A673 (cell line): ENCODE results near the gene RBX1. TPM values are rescaled to one million over a fixed set of nuclear protein-coding genes. Genes with fewer than 3 reads are reported as not detected.

Experiments used
- BruUV-seq: library from RNA; stranded (reverse); fragments of 400-500 nt; replicated peaks from 2 replicates; lab custom pipeline; 2021; lab: Mats Ljungman, UMichigan
- CTCF ChIA-PET: fragments of 300-600 bp; sonication (Branson Sonifier 250); formaldehyde crosslinking; loops from one replicate; lab custom pipeline; 2022; ENCODE audit warnings: antibody characterized with exemption; lab: Charles Lee
- POLR2A ChIA-PET: fragments of 300-600 bp; sonication (Branson Sonifier 250); formaldehyde crosslinking; loops from one replicate; lab custom pipeline; 2022; ENCODE audit warnings: antibody characterized with exemption; ENCODE audit not compliant: low non-redundant PET; lab: Charles Lee
- DNase-seq: peaks from one replicate; pipeline ENCODE4 v3.0.0-alpha.2; 2015; ENCODE audit warnings: low spot score
- H3K27ac ChIP-seq: fragments of 200-600 bp; sonication (generic); 2 replicates; pipeline ENCODE4 v1.5.1; 2016; ENCODE audit warnings: mixed run types, low read depth, mild to moderate bottlenecking, mixed read lengths, antibody characterized with exemption, low read length; ENCODE audit not compliant: poor library complexity, severe bottlenecking
- H3K27me3 ChIP-seq: fragments of 200-600 bp; sonication (generic); replicated peaks from 2 replicates; pipeline ENCODE4 v1.6.1; 2017; ENCODE audit warnings: mixed run types, low read depth, mild to moderate bottlenecking, mixed read lengths, antibody characterized with exemption, low read length; ENCODE audit not compliant: insufficient read depth, poor library complexity
- H3K36me3 ChIP-seq: fragments of 200-600 bp; sonication (generic); 2 replicates; pipeline ENCODE4 v1.6.1; 2016; ENCODE audit warnings: mixed run types, mild to moderate bottlenecking, mixed read lengths, antibody characterized with exemption, low read length; ENCODE audit not compliant: insufficient read depth, poor library complexity, severe bottlenecking
- H3K4me1 ChIP-seq: fragments of 200-600 bp; sonication (generic); 2 replicates; pipeline ENCODE4 v1.6.1; 2017; ENCODE audit warnings: mixed run types, mild to moderate bottlenecking, mixed read lengths, antibody characterized with exemption, low read length; ENCODE audit not compliant: insufficient read depth, poor library complexity, severe bottlenecking
- H3K4me3 ChIP-seq: fragments of 200-600 bp; sonication (generic); 2 replicates; pipeline ENCODE4 v1.5.1; 2016; ENCODE audit warnings: low read depth, mixed run types, mild to moderate bottlenecking, mixed read lengths, low read length; ENCODE audit not compliant: poor library complexity, severe bottlenecking
- H3K9me3 ChIP-seq: fragments of 200-600 bp; sonication (generic); 2 replicates; pipeline ENCODE4 v1.6.1; 2016; ENCODE audit warnings: mixed run types, low read depth, mild to moderate bottlenecking, mixed read lengths, antibody characterized with exemption, low read length; ENCODE audit not compliant: poor library complexity, severe bottlenecking
- EZH2 ChIP-seq: fragments of 200-600 bp; sonication (generic); IDR thresholded peaks from 2 replicates; pipeline ENCODE4 v1.6.1; 2017; ENCODE audit warnings: borderline replicate concordance, low read depth, mild to moderate bottlenecking, mixed read lengths, antibody characterized with exemption, low read length; ENCODE audit not compliant: poor library complexity, severe bottlenecking
- intact Hi-C: fragments of 100-400 bp; cut with micrococcal nuclease; formaldehyde crosslinking; loops from one replicate; pipeline ENCODE4 v1.10.0; 2022; ENCODE audit not compliant: unreplicated experiment
- total RNA-seq: library from RNA; stranded (reverse); gene quantifications from 2 replicates; pipeline ENCODE4 v1.2.3, GENCODE V29; 2021
- TF ChIP-seq, protein P1 (sequence below): fragments of 300-800, 200-600 bp; sonication (generic); conservative IDR thresholded peaks from 2 replicates; pipeline ENCODE4 v1.5.1; 2017; ENCODE audit warnings: low read depth, mild to moderate bottlenecking, antibody characterized with exemption, low read length, moderate library complexity, mixed read lengths

RBX1 gene
- total RNA-seq, 1 experiment from 2014 or later = 82.3 TPM

DNA sequence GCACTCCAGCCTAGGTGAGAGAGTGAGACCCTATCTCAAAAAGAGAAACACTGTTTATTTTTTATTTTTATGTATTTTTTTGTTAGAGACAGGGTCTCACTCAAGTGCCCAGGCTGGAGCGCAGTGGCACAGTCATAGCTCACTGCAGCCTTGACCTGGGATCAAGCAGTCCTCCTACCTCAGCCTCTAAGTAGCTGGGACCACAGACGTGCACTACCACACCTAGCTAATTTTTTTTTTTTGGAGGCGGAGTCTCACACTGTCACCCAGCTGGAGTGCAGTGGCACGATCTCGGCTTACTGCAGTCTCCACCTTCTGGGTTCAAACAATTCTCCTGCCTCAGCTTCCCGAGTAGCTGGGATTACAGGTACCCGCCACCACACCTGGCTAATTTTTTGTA lies 6.4 kb downstream of the RBX1 start:
- peaks cover 39% of the 10 kb centered on the region for H3K36me3 ChIP-seq
- CTCF ChIA-PET = no interaction called here
- no peaks in the 10 kb centered on the region for H3K9me3 ChIP-seq
- POLR2A ChIA-PET = interaction anchor here (0.5 kb wide), 1 partner anchor 22 kb away, joined by 3 read pairs; no protein-coding TSS in a partner anchor
- H3K4me3 ChIP-seq = no peak overlapping the region
- TF ChIP-seq, protein P1, sequence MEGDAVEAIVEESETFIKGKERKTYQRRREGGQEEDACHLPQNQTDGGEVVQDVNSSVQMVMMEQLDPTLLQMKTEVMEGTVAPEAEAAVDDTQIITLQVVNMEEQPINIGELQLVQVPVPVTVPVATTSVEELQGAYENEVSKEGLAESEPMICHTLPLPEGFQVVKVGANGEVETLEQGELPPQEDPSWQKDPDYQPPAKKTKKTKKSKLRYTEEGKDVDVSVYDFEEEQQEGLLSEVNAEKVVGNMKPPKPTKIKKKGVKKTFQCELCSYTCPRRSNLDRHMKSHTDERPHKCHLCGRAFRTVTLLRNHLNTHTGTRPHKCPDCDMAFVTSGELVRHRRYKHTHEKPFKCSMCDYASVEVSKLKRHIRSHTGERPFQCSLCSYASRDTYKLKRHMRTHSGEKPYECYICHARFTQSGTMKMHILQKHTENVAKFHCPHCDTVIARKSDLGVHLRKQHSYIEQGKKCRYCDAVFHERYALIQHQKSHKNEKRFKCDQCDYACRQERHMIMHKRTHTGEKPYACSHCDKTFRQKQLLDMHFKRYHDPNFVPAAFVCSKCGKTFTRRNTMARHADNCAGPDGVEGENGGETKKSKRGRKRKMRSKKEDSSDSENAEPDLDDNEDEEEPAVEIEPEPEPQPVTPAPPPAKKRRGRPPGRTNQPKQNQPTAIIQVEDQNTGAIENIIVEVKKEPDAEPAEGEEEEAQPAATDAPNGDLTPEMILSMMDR = no peak
- TF ChIP-seq EZH2 = no peak
- intact Hi-C loops = no loop called here
- H3K27ac ChIP-seq = no peak overlapping the region
- BruUV-seq = no TSS peak
- no peaks in the 10 kb centered on the region for H3K27me3 ChIP-seq
- no peak for DNase-seq
- peaks cover 13% of the 10 kb centered on the region for H3K4me1 ChIP-seq

- CTCF ChIA-PET = no interaction called here
- H3K36me3 ChIP-seq = peaks cover 42% of the 10 kb centered on the region
Measured at GRCh38 chr22:40958299-40958698, 7.1 kb downstream of the RBX1 start.

GRCh38 chr22:40960145-40960544 lies 9.0 kb downstream of the RBX1 start:
- DNase-seq = no peak
- Histone ChIP-seq H3K36me3 (peaks cover 49% of the 10 kb centered on the region), H3K4me3 (no peak overlapping the region), H3K4me1 (no peaks in the 10 kb centered on the region), H3K9me3 (no peaks in the 10 kb centered on the region), H3K27me3 (no peaks in the 10 kb centered on the region), H3K27ac (no peak overlapping the region)
- ChIA-PET POLR2A (no interaction called here), CTCF (interaction anchor here (0.7 kb wide), 1 partner anchor 19 kb away, joined by 5 read pairs; no protein-coding TSS in a partner anchor)
- TF ChIP-seq, protein P1 = no peak
- TF ChIP-seq EZH2 = no peak
- intact Hi-C loops = no loop called here
- no TSS peak for BruUV-seq

More at GRCh38 chr22:40958299-40958698, 7.1 kb downstream of the RBX1 start:
- H3K27ac ChIP-seq = no peak overlapping the region
- no peak overlapping the region for H3K4me3 ChIP-seq
- intact Hi-C loops = no loop called here
- H3K4me1 ChIP-seq = peaks cover 6% of the 10 kb centered on the region
- no peak for DNase-seq
- TF ChIP-seq, protein P1 = no peak
- no peak for TF ChIP-seq EZH2
- H3K9me3 ChIP-seq = no peaks in the 10 kb centered on the region
- POLR2A ChIA-PET = interaction anchor here (0.5 kb wide), 1 partner anchor 21 kb away, joined by 3 read pairs; no protein-coding TSS in a partner anchor
- no peaks in the 10 kb centered on the region for H3K27me3 ChIP-seq
- BruUV-seq = no TSS peak
